ENCODE measurements around the gene PGLYRP3.
"Not testable (repeated sequence)": the region's sequence is repeated elsewhere in the genome, so short reads cannot be mapped to it uniquely, and the experiment has no call there.

The PGLYRP3 gene

DNA sequence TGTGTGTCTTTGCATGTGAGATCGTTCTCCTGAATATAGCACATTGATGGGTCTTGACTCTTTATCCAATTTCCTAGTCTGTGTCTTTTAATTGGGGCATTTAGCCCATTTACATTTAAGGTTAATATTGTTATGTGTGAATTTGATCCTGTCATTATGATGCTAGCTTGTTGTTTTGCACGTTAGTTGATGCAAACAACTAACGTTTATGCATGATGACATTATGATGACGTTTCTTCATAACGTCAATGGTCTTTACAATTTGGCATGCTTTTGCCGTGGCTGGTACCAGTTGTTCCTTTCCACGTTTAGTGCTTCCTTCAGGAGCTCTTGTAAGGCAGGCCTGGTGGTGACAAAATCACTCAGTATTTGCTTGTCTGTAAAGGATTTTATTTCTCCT, 5.4 kb upstream of the PGLYRP3 start:
- not testable (repeated sequence) for DNase-seq (ENCODE audit: low read depth in 1 of 2, low spot score in 1 of 2)

DNA sequence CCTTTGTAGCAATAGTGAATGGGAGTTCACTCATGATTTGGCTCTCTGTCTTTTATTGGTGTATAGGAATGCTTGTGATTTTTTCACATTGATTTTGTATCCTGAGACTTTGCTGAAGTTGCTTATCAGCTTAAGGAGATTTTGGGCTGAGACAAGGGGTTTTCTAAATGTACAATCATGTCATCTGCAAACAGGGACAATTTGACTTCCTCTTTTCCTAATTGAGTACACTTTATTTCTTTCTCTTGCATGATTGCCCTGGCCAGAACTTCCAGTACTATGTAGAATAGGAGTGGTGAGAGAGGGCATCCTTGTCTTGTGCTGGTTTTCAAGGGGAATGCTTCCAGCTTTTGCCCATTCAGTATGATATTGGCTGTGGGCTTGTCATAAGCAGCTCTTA, 3.3 kb upstream of the PGLYRP3 start:
- DNase-seq (ENCODE audit: low read depth in 1 of 2, low spot score in 1 of 2) = not testable (repeated sequence)

DNA sequence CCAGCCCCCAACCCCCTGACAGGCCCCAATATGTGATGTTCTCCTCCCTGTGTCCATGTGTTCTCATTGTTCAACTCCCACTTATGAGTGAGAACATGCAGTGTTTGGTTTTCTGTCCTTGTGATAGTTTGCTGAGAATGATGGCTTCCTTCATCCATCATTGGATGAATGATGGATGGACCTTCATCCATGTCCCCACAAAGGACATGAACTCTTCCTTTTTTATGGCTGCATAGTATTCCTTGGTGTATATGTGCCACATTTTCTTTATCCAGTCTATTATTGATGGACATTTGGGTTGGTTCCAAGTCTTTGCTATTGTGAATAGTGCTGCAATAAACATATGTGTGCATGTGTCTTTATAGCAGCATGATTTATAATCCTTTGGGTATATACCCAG, 1.6 kb upstream of the PGLYRP3 start:
- DNase-seq (ENCODE audit: low read depth in 1 of 2, low spot score in 1 of 2) = not testable (repeated sequence)

DNA sequence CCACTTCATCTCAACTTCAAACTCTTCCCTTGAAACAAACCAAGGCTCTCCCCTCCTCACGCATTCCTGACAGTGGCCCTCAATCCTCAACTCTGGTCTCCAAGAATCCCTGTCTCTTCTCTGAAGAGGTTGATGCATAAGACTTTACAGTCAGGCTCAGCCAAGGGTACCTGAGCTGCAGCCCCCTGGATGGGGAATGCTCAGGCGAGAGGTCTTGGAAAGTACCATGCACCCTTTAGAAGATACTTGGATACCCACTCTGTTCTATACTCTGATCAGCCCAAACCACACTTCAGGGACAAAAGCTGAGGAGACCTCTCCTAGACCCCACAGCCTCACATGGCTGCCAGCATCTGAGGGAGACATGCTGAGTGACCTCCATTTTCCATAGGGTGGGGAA, 536 bp upstream of the PGLYRP3 start:
- no peak for DNase-seq (ENCODE audit: low read depth in 1 of 2, low spot score in 1 of 2)

DNA sequence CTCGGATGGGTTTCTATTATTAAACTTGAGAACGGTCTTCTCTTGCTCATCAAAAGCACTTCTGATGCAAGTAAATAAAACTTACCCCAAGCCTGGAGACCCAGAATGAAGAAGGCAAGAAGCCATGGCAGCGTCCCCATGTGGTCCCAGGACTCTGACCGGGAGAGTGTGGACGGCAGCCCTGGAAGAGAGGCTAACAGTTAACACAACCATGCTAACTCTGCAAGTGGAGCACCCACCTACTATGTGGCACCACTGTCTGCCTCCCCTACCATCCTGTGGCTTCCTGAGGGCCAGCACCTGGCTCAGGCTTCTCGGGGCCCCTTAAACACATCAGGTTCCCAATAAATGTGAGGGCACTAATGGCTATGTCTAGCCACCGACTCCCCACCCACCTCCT, 2.2 kb downstream of the PGLYRP3 start:
- DNase-seq (ENCODE audit: low read depth in 1 of 2, low spot score in 1 of 2) = no peak

DNA sequence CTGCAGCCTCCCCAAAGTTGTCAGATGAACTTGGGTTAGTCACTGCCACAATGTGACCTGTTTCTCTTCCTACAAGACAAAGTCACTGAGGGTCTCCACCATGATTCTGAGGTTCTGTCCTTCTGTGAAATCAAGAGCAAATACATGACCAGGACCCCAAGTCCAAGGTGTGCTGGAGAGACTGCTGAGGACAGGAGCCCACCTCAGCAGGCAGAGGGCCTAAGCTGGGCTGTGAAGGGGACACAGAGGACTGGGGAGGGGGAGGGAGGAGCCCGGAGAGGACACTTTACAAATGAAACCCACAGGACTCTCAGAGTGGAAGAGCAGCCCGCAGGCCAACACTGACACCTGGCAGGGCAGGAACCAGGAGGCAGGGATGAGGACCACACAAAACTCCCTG, 3.3 kb downstream of the PGLYRP3 start:
- DNase-seq (ENCODE audit: low read depth in 1 of 2, low spot score in 1 of 2) = no peak

DNA sequence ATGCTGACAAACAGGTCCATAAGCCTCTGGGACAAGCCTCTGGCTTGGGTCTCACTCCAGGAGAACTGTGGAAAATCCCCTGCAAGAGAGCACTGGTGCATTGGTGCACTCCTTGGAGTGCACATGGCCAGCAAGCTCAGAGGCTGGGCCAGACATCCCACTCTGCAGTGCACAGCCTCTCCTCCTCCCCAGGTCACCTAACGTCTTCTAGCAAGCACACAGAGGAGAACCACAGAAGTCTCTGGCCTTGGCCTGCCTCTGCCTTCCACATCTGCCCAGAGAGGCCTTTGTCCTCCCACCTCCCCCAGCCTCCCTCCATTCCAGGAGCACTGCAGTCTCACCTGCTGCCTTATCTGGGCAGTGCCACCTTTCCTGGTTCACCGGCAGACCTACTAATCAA, 4.2 kb downstream of the PGLYRP3 start:
- DNase-seq (ENCODE audit: low read depth in 1 of 2, low spot score in 1 of 2) = no peak

DNA sequence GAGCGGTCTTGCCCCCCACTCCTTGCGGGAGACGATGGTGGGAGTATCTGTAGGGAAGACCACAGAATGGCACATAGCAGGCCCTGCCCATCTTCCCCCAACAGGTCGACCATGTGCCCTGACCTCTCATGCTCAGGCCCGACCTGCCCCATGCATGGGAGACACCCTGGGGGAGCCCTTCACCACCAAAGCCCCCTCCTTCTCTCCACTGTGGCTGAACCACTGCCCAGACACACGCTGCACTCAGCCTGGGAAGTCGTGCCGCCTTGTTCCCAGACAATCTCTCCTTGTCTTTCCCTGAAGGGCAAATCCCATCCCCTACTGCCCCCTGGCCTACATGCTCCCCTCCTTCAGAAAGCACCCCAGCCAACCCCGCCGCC, 5.5 kb downstream of the PGLYRP3 start:
- DNase-seq (ENCODE audit: low read depth in 1 of 2, low spot score in 1 of 2) = no peak

DNA sequence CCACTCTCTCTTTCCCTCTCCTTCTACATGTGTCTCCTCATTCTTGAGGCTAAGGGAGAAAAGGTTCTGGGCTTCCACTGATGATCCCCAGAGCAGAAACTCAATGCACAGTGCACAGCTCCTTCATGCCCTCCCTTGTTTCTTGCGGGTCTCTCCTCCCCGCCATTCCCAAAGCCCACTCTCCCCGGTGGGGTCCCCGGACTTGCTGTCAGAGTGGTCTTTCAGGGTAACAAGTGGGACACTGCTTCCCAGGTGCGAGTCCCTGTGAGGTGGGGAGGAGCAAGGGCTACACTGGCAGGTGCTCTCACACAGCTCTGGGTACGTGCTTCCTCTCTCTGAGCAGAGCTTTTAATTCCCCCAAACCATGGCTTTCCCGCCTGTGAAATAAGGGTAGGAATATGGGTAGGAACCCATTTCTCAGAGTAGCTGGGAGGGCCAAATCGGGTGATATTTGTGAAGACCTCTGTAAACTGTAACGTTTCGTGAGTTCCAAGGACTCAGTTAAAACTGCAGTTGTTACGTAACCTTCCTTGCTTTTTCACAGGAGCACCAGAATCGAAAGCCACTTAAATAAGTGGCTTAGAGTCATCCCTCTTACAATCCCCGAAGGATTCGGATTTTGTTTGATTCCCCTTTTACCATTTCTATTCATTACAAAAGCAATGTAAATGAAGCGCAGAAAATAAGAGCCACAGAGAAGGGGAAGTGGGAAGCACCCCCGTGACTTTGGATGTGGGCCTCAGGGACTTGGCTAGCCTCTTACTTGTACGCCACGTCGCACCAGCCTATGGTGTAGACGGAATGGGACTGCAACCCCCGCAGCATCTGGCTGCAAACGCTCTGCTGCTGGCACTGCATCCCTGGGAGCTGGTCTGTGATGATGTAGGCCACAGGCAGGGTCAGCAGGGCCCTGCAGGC, 6.2 kb downstream of the PGLYRP3 start:
- DNase-seq (ENCODE audit: low read depth in 1 of 2, low spot score in 1 of 2) = no peak

DNA sequence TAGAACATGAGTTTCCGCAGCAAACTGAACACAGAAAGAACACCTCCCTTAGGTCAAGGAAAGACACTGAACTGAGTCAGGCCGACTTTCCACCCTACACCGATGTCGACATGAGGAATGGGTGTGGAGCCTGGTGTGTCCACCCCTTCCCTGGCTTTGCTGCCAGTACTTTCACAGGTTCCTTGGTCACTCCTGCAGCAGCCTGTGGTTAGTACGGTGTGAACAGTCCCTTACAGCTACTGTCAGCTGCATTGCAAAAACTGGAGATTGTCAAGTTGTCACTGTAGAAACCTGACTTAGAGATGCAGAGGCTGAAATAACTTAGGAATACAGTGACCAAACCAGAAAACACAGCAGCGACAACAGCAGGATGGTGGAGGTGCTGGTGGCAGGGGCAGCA, 7.1 kb downstream of the PGLYRP3 start:
- no peak for DNase-seq (ENCODE audit: low read depth in 1 of 2, low spot score in 1 of 2)

DNA sequence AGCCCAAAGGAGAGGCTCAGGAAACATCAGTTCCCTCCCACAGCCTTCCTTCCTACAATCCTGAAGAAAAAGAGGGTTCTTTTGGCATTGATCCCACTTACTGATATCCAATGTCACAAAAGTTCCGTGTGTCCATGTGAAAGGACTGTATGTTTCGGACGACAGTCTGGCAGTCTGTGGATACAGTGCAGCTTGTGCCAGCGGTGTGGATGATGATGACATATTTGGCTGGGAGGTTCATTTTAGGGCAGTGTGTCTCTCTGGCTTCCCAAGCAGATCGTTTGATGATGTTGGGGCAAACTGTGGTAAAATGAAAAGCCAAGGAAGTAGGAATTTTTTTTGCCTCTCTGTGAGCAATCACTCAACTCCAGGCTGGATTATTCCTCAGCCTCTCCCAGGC, 10.4 kb downstream of the PGLYRP3 start:
- DNase-seq (ENCODE audit: low read depth in 1 of 2, low spot score in 1 of 2) = no peak

DNA sequence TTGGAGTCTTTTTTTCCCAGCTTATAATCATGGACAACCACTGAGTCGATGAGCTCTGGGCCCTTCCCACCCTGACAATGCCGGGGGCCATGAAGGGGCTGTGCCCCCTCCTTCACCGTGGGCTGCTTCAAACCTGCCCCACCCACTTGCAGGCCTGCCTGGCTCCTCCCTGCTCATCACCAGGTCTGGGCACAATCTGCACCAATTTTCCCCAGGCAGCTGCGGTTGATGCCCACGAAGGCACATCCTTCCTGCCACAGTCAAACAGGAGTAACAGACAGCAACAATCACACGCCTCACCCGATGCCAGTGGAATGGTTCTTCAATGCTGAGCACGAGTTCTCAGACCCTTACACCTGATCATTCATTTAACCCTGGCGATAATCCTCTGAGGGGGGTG, 18.9 kb downstream of the PGLYRP3 start:
- DNase-seq (ENCODE audit: low read depth in 1 of 2, low spot score in 1 of 2) = no peak

DNA sequence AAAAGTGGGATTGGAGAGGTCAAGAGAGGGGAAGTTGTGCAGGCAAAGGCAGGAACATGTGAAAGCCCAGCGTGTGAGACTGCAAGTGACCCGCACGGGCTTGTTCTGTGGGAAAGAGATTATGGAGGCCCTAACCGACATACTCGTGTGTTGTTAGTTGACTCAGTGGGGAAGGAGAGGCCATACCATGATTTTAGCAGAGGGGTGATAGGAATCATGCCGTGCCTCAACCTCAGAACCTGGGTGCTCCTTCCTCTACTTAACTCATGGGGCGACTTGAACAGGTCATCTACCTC, 19.3 kb downstream of the PGLYRP3 start:
- DNase-seq (ENCODE audit: low read depth in 1 of 2, low spot score in 1 of 2) = no peak

DNA sequence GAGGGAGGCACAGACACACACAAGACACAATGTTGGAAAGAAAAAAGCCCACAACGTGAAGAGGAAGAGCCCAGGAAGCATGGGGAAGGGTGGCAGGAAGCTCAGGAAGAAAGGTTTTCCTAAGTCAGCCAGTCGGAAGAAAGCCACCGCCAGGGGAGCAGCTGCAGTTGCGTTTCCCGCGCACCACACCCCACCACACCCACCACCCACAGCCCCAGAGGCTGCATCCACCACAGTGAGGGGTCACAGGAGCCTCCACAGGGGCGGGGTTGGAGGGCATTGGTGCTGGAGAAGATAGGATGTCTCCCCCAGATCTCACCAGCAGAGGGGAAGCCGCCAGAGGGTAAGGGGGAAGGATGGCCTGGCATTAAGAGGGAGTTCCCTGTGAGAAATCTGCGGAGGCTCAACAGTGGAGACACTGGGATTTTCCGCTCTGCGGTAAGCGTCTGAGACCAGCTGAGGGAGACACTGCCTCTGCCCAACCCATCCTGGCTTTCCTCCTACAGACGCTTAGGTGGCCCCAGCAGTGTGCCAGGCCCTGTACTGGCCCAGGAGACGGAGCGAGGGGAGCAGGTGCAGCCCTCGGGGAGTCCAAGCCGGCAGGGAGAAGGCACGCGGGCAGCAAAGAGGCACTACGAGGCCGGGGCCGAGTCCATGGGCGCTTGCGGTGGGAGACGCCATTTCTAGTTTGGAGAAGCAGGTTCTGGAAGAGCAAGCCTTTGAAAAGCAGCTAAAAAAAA, 19.8 kb downstream of the PGLYRP3 start:
- no peak for DNase-seq (ENCODE audit: low read depth in 1 of 2, low spot score in 1 of 2)

DNA sequence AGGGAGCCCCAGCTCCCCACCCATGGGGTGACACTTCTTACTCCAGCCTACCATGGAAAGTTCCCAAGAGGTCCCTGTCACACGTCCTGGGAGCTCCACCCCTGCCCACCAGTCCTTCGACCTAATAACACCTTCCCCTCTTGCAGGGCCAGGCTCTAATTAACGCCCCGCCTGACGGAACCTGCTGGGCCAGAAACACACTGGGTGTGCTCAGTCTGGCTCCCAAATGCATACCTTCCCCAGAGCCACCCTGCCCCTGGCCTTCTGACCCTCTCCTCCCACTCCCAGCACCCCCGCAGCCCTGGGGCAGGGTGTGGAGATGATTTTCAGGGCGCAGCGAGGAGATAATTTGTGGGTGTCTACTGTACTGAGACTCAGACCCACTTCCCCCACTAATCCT, 20.6 kb downstream of the PGLYRP3 start:
- no peak for DNase-seq (ENCODE audit: low read depth in 1 of 2, low spot score in 1 of 2)

DNA sequence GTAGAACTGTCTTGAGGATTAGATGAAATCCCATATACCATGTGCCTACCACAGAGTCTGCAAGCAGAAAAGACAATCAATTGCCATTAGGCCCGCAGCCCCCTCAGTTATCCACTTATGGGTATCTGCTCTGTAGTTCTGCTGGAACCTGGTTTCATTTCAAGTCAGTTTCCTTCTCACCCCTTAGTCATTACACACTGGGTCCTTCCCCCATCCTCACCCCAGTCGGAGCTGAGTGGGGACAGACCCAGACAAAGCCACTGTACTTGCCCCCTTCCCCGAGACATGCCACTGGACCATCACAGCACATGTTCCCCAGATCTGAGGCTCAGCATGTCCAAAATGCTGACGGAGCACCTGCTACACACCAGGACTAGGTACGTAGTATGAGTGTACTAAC, 21.2 kb downstream of the PGLYRP3 start:
- DNase-seq (ENCODE audit: low read depth in 1 of 2, low spot score in 1 of 2) = no peak

DNA sequence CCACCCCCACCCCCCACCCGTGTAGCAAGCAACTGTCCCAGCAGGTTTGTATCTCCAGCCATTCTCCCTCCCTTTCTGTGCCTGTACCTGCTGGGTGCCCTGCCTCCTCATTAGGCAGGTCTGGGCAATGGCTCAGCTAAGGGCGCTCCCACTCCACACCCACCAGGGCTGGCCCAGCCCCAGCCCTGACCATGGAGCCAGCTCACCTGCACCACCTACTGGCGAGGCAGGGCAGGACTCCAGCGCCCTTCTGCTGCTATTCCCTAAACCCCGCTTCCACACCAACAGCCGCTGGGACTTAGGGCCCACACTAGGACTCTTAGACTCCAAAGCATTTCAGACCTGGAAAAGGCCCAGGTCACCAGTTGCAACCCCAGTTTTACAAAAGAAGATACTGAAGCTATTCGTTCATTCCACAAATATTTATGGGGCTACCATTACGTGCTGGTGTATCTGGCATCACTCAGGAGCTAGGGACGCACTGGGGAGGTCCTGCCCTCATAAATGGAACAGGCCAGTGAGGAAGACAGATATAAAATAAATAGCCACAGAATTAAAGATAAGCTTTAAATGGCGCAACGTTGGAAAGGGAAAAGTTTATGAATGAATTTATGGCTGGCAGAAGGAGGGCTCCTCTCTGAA, 24.0 kb downstream of the PGLYRP3 start:
- DNase-seq (ENCODE audit: low read depth in 1 of 2, low spot score in 1 of 2) = no peak

DNA sequence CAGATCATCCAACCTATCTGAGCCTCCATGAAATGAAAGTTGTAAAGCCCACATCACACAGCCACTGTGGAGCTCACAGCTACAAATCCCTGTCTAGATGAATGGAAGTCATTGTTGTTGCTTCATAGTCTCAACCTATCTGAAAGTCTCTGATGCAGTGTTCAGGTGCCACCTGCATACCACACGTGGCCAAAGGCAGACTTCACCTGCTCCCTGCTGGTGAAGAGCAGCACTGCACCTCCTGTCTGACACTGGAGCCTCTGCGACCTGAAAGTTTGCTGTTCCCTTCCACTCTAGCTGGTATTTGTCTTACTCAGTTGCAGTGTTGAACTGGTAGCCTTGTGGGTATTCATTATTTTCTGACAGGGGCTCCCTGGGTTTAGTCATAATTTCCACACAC, 34.9 kb downstream of the PGLYRP3 start:
- no peak for DNase-seq (ENCODE audit: low read depth in 1 of 2, low spot score in 1 of 2)

DNA sequence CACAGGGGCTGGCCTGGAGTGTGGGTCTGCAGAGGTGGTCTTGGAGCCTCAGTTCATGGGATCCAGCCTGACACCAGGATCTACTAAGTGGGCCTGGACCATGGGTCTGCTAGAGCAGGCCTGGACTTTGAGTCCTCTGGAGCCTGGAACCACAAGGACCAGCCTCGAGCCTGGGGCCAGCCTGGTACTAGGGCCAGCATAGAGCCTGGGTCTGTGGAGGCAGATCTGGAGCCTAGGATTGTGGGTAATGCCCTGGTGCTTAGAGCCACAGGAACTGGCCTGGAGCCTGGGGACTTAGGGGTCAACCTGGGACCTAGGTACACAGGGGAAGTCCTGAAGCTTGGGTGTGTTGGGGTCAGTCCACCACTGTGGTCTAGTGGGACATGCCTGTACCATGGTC, 40.6 kb downstream of the PGLYRP3 start:
- no peak for DNase-seq (ENCODE audit: low read depth in 1 of 2, low spot score in 1 of 2)

DNA sequence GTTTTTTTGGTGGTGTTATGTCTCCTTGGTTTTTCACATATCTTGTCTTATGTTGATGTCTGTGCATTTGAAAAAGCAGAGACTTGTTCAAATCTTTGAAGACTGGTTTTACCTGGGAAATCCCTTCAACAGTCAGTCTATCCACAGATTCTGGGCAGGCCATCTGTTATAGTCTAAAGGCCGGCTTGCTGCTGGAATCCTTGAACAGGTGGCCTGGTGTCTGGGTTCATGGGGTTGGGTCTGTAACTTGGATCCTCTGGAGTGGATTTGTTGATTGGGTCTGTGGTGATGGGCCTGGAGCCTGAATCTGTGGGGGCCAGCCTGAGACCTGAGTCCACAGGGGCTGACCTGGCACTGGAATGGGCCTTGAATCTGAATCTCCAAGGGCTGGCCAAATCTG, 41.0 kb downstream of the PGLYRP3 start:
- no peak for DNase-seq (ENCODE audit: low read depth in 1 of 2, low spot score in 1 of 2)

DNA sequence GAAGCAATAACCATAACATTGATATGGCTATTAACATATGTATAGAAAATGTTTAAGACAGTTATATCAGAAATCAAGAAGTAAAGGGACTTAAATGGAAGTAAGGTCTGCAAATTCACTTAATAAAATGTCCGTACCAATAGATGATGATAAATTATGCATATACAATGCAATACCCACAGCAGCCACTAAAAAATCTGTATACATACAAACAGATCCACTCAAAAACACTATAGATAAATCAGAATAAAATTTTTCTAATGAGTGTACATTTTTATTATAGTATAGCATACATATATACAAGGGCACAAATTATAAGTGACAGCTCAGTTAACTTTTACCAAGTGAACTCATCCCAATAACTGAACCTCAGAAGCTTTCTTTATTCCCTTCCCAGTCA, 47.3 kb downstream of the PGLYRP3 start:
- no peak for DNase-seq (ENCODE audit: low read depth in 1 of 2, low spot score in 1 of 2)

DNA sequence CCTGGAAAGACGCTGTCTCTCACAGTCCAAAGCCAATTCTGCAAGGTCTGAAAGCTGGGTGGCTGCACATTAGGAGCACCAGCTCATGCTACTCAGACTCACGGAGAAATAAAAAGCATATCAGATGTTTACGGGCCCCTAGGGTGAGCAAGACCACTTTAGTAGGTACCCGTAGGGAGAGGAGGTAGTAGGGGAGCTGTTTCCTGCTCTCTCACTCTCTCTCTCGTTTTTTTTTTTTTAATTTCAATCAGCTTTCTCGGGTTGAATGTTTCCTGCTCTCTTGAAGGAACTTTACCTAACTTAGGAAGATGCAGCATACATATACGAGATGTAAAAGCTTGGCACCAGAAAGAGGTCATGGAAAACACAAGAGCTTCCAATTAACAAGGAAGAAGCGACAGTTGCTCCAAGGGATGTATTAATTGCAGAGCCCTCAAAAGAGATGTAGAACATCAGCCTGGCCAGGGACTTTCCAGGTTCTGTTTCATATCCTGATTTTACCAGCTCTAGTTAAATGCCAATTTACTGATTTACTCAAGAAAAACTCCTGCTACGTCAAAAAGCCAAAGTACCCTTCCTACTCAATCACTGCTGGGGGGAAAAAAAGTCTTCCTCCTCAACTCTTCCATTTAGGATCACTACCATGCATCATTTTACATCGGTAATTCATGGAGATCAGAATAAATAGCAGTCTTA, 50.1 kb downstream of the PGLYRP3 start:
- DNase-seq (ENCODE audit: low read depth in 1 of 2, low spot score in 1 of 2) = no peak

Measured in activated CD4-positive, alpha-beta T cell treated with anti-CD3 and anti-CD28 coated beads, Interleukin-2, amount 50 U/mL, for 24 hours (primary cell).